Activated gamma-delta T cell treated with anti-CD3 and anti-CD28 coated beads, Interleukin-2, amount 50 U/mL, for 16 hours (primary cell): Measurements from ENCODE around the gene PTPRCAP.

Experiments
- DNase-seq: peaks from one replicate; pipeline ENCODE4 v3.0.0-alpha.2; 2020; ENCODE audit warnings: low read depth

Gene PTPRCAP

GRCh38 chr11:67423891-67424613 is 13.4 kb downstream of the PTPRCAP start:
- no peak for DNase-seq

- no peak for DNase-seq
Measured at GRCh38 chr11:67423466-67423865, 14.0 kb downstream of the PTPRCAP start.

- DNase-seq, result no peak
Measured at GRCh38 chr11:67422891-67423290, 14.6 kb downstream of the PTPRCAP start.

- no peak for DNase-seq
Measured at GRCh38 chr11:67421430-67422031, 16.0 kb downstream of the PTPRCAP start.

GRCh38 chr11:67420646-67421429 is 16.6 kb downstream of the PTPRCAP start:
- DNase-seq, result peak; percentile 99

GRCh38 chr11:67420147-67420645 is 17.3 kb downstream of the PTPRCAP start:
- DNase-seq, result no peak

GRCh38 chr11:67419325-67420049 is 18.0 kb downstream of the PTPRCAP start:
- no peak for DNase-seq

GRCh38 chr11:67418476-67419281 is 18.8 kb downstream of the PTPRCAP start:
- no peak for DNase-seq

- no peak for DNase-seq
Measured at GRCh38 chr11:67417425-67417824, 20.1 kb downstream of the PTPRCAP start.

GRCh38 chr11:67416416-67417335 is 20.8 kb downstream of the PTPRCAP start:
- DNase-seq, result peak; percentile 57

- no peak for DNase-seq
Measured at GRCh38 chr11:67415501-67416304, 21.8 kb downstream of the PTPRCAP start, which contains the start of gene CARNS1. Gene CARNS1 (plus strand): TSS chr11:67415678. CDS start chr11:67416200, 522 bp downstream.

- no peak for DNase-seq
Measured at GRCh38 chr11:67413266-67413849, 24.1 kb downstream of the PTPRCAP start.

GRCh38 chr11:67412495-67413179 is 24.8 kb downstream of the PTPRCAP start:
- DNase-seq, result no peak

GRCh38 chr11:67411785-67412152 is 25.7 kb downstream of the PTPRCAP start:
- DNase-seq, result no peak

- no peak for DNase-seq
Measured at GRCh38 chr11:67410984-67411784, 26.3 kb downstream of the PTPRCAP start.

- DNase-seq, result no peak
Measured at GRCh38 chr11:67410369-67410831, 27.1 kb downstream of the PTPRCAP start.

GRCh38 chr11:67409781-67410368 is 27.6 kb downstream of the PTPRCAP start:
- no peak for DNase-seq
